ENCODE data around the gene DGKZ. TPM values are rescaled to one million over a fixed set of nuclear protein-coding genes. Genes with fewer than 3 reads are reported as not detected.

Gene DGKZ
- total RNA-seq, 3 donors from 2014 or later = 42.3 to 46.5 (median 46.2) TPM

- intact Hi-C loops (cut with DNase I; ENCODE audit: low total_unique reads) = no loop called here
- Histone ChIP-seq H3K4me3 (no peak overlapping the region), H3K27ac (no peak overlapping the region), H3K4me1 (no peaks in the 10 kb centered on the region), H3K36me3 (no peaks in the 10 kb centered on the region), H3K9me3 (no peaks in the 10 kb centered on the region), H3K27me3 (no peaks in the 10 kb centered on the region)
- DNase-seq (ENCODE audit: low spot score in 2 of 2) = no peak
- TF ChIP-seq POLR2A (IDR thresholded peaks at IDR 0.05) (no peak), POLR2AphosphoS5 (IDR thresholded peaks at IDR 0.05) (no peak), CTCF (IDR thresholded peaks at IDR 0.05) (no peak)
These were observed 5.0 kb upstream of the DGKZ start for GRCh38 chr11:46342239-46342638.

- H3K4me3 ChIP-seq = no peak overlapping the region
- DNase-seq (ENCODE audit: low spot score in 2 of 2) = no peak
- no peaks in the 10 kb centered on the region for H3K36me3 ChIP-seq
- no peak overlapping the region for H3K27ac ChIP-seq
- intact Hi-C loops (cut with DNase I; ENCODE audit: low total_unique reads) = no loop called here
- no peaks in the 10 kb centered on the region for H3K9me3 ChIP-seq
- TF ChIP-seq POLR2A (IDR thresholded peaks at IDR 0.05) = no peak
- H3K4me1 ChIP-seq = peaks cover 0 to 6% of the 10 kb centered on the region in 2 donors
- H3K27me3 ChIP-seq = no peaks in the 10 kb centered on the region
These were observed 3.7 kb upstream of the DGKZ start for GRCh38 chr11:46343520-46343919.

- H3K36me3 ChIP-seq = no peaks in the 10 kb centered on the region
- TF ChIP-seq CTCF (IDR thresholded peaks at IDR 0.05) = no peak
- TF ChIP-seq POLR2A (IDR thresholded peaks at IDR 0.05) = no peak
- TF ChIP-seq POLR2AphosphoS5 (IDR thresholded peaks at IDR 0.05) = no peak
- intact Hi-C loops (cut with DNase I; ENCODE audit: low total_unique reads) = no loop called here
- H3K27me3 ChIP-seq = no peaks in the 10 kb centered on the region
- no peak for DNase-seq (ENCODE audit: low spot score in 2 of 2)
- peak overlapping the region; percentile 38 to 86 for H3K27ac ChIP-seq
- no peaks in the 10 kb centered on the region for H3K9me3 ChIP-seq
- H3K4me1 ChIP-seq = peaks cover 3 to 23% of the 10 kb centered on the region in 2 donors
- peak overlapping the region; percentile 35 to 94 (median 84) for H3K4me3 ChIP-seq
These were observed 2.1 kb upstream of the DGKZ start for GRCh38 chr11:46345131-46345597.

GRCh38 chr11:46345881-46346484, 1.3 kb upstream of the DGKZ start:
- DNase-seq (ENCODE audit: low spot score in 2 of 2) = no peak
- intact Hi-C loops (cut with DNase I; ENCODE audit: low total_unique reads) = no loop called here
- H3K9me3 ChIP-seq = no peaks in the 10 kb centered on the region
- peak overlapping the region; percentile 38 to 86 for H3K27ac ChIP-seq
- peaks cover 4 to 31% of the 10 kb centered on the region in 2 donors for H3K4me1 ChIP-seq
- H3K27me3 ChIP-seq = no peaks in the 10 kb centered on the region
- TF ChIP-seq CTCF (IDR thresholded peaks at IDR 0.05) (no peak), POLR2A (IDR thresholded peaks at IDR 0.05) (no peak), POLR2AphosphoS5 (IDR thresholded peaks at IDR 0.05) (no peak)
- peak overlapping the region; percentile 35 to 94 (median 84) for H3K4me3 ChIP-seq
- no peaks in the 10 kb centered on the region for H3K36me3 ChIP-seq

GRCh38 chr11:46347637-46348311, 511 bp downstream of the DGKZ start:
- Histone ChIP-seq H3K4me1 (peaks cover 21 to 48% of the 10 kb centered on the region in 2 donors), H3K27ac (peak overlapping the region; percentile 86), H3K9me3 (no peaks in the 10 kb centered on the region), H3K27me3 (no peaks in the 10 kb centered on the region), H3K36me3 (no peaks in the 10 kb centered on the region), H3K4me3 (peak overlapping the region; percentile 69 to 94 (median 84))
- TF ChIP-seq POLR2A (IDR thresholded peaks at IDR 0.05) = no peak
- no peak for TF ChIP-seq POLR2AphosphoS5 (IDR thresholded peaks at IDR 0.05)
- TF ChIP-seq CTCF (IDR thresholded peaks at IDR 0.05) = peak in 1 of 3 donors; percentile 14
- intact Hi-C loops (cut with DNase I; ENCODE audit: low total_unique reads) = no loop called here
- no peak for DNase-seq (ENCODE audit: low spot score in 2 of 2)
